HG03175 (cell line): ENCODE results near the gene FAM193B.

Source experiments
- ATAC-seq: cut with Tn5 transposase; IDR thresholded peaks from one replicate; pipeline ENCODE4 v1.9.1; 2021; ENCODE audit warnings: mild to moderate bottlenecking, moderate library complexity; ENCODE audit not compliant: unreplicated experiment

FAM193B gene

GRCh38 chr5:177516601-177517568 is 37.5 kb downstream of the FAM193B start, which contains the start of gene DDX41:
DDX41 (minus strand) TSS chr5:177516961; CDS start chr5:177516945, 16 bp downstream.
- ATAC-seq: peak; percentile 82

DNA sequence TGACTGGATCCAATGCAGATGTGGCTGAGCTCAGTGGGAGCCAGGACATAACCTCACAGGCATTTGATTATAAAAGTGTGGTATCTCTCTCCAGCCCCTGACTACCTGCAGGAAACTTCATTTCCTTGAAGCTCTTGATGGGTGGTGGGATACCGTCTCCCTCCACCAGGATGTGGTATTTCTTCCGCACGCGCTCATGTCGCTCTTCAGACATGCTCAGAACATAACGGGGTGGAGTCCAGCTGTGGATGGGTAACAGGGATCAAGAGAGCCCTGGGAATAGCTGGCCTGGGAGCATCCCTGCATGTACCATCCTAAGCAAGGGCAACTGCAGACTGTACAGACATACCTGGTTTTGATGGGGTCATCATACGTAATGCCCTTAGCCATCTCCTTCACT is 38.8 kb downstream of the FAM193B start:
- no peak for ATAC-seq

GRCh38 chr5:177514541-177514940 is 39.8 kb downstream of the FAM193B start:
- no peak for ATAC-seq

DNA sequence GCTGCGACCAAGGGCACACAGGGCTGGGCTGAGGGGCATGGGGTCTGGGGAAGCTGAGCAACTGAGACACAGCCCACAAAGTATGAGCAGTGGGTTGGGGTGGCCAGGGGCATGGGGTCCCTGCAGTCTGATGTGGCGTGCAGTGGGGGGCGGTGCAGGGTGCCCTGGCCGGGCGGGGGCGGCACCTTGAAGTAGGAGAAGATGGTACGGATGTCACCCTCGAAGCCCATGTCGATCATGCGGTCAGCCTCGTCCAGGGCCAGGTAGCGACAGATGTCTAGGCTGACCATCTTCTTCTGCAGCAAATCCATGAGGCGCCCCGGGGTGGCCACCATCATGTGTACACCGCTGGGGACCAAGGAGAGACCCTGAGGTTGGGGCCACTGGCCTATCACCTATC is 40.9 kb downstream of the FAM193B start:
- no peak for ATAC-seq

GRCh38 chr5:177512736-177513380 is 41.5 kb downstream of the FAM193B start:
- no peak for ATAC-seq

- ATAC-seq: no peak
Observed at GRCh38 chr5:177511796-177512675, 42.3 kb downstream of the FAM193B start.

GRCh38 chr5:177511181-177511580 is 43.2 kb downstream of the FAM193B start:
- no peak for ATAC-seq

DNA sequence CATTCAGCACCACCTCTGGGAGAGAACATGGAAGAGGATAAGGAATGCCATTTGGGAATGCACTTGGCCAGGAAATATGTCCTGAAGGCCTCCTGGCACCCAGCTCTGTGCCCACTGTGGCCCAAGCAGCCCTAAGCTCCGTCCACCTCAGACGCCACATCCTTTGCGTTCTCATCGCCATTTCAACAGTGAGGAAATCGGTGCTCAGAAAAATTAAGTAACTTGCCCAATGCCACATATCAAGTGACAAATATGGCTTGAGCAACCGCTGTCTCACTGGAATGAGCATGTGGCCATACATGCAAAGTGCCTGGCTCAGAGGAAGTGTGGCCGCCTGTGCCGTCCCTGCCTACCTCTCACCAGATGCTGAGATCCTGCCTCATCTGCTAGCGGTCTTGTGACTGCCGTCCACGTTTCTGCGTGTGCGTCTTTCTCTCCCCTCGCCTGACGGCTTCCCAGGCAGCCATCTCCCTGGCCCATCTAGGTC is 43.8 kb downstream of the FAM193B start:
- peak; percentile 44 for ATAC-seq

- ATAC-seq: peak; percentile 55
Observed at GRCh38 chr5:177509991-177510566, 44.3 kb downstream of the FAM193B start.

DNA sequence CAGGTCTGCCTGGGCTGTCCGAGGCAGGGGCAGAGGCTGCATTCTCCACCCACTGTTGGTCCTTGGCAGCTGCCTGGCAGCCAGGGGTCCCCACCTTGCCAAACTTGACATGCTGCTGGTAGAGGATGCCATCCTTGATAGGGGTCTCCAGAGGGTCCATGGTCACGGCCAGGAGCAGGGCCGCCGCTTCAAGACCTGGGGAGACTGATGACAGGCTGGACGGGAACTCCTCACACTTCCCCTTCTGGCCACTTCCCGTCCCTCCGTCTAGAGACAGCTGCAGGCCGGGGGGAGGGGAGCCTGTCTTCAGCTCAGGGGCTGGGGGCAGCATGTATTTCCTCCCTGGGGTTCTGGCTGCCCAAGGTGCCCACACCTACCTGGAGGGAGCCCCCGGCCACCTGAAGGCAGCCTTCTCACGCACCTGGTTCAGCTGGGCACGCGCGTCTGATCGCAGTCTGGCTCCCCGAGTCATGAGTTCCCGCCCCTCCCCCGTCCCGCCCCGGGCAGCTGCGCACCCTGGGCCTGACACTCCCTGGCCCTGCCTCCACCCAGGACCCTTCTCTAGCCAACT is 44.9 kb downstream of the FAM193B start, which contains the start of gene DOK3:
DOK3 (minus strand) TSS at position 446 of the 571 bp plus-strand sequence; CDS start at position 160, 286 bp downstream.
- ATAC-seq: peak; percentile 29

- ATAC-seq: peak; percentile 29
Observed at GRCh38 chr5:177508837-177509236, 45.5 kb downstream of the FAM193B start.

GRCh38 chr5:177508221-177508611 is 46.1 kb downstream of the FAM193B start:
- no peak for ATAC-seq

DNA sequence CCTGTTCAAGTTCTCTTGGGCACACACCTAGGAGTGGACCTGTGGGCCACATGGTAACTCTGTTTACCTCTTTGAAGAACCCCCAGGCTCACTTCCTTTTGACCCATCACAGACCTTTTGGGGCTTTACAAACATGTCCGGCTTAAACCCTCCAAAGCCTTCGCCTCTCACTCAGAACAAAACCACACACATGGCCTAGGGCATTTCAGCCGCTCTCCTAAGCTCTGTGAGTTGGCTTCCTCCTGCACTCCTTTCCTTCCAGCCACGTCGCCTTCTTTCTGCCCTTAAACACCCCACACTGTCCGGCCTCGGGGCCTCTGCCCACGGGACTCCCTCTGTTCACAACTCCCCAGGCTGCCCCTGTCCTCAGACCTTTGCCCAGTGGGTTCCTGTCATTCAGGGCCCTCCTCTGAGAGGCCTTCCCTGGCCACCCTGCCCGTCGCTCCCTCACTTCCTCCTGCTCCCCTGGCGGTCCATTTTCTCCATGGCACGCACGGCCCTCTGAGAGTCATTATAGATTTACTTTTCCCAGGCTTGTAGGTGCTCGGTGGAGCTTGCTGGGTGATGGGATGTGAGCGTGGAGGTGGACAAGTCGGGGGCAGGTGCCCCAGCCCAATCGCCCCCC is 46.7 kb downstream of the FAM193B start:
- no peak for ATAC-seq

DNA sequence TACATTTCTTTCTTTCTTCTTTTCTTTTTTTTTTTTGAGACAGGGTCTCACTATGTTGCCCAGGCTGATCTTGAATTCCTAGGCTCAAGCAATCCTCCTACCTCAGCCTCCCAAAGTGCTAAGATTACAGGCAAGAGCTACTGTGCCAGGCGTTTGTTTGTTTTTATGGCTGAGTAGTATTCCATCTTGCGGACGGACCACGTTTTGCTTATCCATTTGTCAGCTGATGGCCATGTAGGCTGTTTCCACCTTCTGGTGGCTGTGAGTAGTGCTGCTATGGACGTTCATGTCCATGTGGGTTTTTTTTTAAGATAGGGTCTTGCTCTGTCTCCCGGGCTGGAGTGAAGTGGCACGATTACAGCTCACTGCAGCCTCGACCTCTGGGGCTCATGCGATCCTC is 47.2 kb downstream of the FAM193B start:
- ATAC-seq: no peak

GRCh38 chr5:177505075-177505474 is 49.3 kb downstream of the FAM193B start:
- ATAC-seq: no peak

- no peak for ATAC-seq
Observed at GRCh38 chr5:177504086-177505056, 50.0 kb downstream of the FAM193B start.

DNA sequence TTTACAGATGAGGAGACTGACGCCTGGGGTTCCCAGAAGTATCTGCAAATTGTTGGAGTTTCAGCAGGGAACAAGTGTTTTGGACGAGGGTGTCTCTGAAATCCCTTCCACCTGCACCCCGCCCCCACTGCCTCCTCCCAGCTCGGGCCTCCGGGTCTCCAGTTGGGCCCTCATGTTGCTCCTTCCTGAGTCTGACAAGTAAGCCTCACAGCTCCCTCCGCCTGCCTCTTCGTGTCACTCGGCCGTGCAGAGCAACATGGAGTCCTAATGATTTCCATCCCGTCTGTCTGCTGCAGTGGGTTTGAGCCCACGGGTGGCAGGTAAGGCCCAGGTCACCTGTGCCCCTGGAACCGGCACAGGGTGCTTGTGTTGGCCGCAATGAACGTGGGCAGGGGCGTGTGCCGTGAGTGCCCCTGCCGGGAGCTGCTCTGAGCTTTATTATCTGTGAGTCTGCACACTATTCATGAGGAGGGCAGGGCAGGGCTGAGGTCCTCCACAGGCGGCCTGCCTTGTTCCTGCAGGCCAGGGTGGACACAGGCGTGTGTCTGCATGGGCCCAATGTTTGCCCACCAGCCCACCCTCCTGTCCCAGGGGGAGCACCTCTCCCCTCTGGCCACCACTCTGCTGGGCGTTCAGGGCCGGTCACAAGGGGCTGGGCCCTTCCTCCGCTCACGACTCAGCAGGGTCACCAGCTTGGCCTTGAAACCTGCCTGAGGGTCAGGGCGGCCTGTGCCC is 50.8 kb downstream of the FAM193B start:
- ATAC-seq: no peak

DNA sequence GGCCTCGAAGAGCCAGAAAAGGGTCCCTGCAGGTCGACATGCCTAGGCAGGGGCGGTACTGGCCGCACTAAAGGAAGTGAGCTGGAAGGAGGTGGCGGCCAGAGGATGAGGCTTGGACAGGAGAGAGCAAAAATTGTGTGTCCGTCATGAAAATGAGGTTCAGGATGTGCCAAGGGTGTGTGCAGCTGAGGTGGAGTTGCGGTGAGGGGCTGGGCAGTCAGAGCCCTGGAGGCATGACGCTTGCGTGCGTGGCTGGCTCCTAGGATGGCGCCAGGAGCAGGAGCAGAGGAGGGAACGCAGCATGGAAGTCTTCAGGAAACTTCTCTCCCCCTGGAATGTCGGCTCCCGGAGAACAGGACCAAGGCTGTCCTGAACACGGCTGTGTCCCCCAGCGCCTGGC is 51.5 kb downstream of the FAM193B start:
- ATAC-seq: no peak
